HG03045 (cell line): ENCODE data around the gene ERMN.
A peak's percentile ranks its signal among the peaks of the same experiment; 100 is the strongest.
"Not testable (repeated sequence)": the region's sequence is repeated elsewhere in the genome, so short reads cannot be mapped to it uniquely, and the experiment has no call there.

Experiments used
- ATAC-seq: cut with Tn5 transposase; IDR thresholded peaks from one replicate; pipeline ENCODE4 v1.9.1; 2021; ENCODE audit warnings: mild to moderate bottlenecking, moderate library complexity; ENCODE audit not compliant: unreplicated experiment

Gene ERMN

DNA sequence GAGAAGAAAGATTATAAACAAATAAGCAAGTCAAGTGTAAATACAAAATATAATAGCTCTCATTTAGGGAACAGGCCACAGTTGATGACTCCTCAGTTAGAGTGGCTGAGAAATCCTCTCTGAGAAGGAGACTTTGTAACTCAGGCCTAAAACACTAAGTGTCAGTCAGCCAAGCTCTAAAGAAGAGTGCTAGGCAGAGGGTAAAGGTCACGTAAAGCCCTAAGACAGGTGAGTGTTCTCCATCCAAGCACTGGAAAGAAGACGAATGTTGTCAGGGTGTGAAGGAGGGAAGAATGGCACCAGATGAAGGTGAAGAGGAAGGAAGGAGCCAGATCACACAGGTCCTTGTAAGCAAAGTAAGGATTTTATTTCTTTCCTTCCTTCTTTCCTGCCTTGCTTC is 24.3 kb downstream of the ERMN start:
- no peak for ATAC-seq

DNA sequence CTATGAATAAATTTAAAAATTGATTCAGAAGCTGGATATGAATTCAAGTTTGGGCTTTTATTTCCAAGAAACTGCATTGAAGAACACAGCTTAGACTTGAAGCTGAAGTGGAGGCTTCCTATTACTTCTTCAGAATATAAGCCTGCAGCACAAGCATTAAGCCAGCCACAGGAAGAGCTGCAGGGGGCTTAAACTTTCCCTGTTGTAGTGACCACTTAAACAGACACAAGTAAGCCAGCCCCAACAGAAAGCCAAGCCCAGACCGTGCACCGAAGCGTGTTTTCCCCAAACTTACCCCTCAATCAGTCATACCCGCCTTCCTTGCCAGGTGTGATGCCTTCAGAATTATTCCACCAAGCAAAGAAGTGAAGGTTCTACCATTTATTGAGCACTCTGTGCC is 28.7 kb downstream of the ERMN start:
- no peak for ATAC-seq

DNA sequence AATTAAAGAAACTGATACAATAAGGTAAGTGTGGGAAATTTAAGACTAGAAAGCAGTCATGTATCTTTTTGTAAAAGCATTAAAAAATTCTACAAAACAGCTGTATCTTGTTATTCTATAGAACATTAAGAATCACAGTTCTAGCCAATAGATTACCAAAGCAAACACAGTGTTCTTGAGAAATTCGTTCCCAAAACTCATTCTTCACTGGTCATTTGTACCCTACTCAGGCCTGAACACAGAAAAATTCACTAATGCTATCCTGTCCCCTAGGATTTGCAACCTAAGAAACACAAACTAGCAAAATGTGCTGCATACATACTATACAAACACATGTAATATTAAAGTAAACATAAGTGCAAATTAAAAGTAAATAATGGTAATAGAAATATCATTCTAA is 29.1 kb downstream of the ERMN start:
- ATAC-seq, result no peak

DNA sequence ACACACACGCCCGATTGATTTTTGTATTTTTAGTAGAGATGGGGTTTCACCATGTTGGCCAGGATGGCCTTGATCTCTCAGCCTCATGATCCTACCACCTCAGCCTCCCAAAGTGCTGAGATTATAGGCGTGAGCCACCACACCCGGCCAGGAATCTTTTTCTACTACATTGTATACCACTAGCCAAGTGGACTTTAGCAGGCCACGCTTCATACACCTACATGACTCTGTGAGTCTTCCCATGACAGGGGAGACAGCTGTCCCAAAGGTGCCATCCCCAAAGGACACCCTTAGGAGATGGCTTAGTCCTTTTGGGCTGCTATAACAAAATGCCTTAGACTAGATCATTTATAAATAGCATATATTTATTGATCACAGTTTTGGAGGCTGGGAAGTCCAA is 32.8 kb downstream of the ERMN start:
- no peak for ATAC-seq

DNA sequence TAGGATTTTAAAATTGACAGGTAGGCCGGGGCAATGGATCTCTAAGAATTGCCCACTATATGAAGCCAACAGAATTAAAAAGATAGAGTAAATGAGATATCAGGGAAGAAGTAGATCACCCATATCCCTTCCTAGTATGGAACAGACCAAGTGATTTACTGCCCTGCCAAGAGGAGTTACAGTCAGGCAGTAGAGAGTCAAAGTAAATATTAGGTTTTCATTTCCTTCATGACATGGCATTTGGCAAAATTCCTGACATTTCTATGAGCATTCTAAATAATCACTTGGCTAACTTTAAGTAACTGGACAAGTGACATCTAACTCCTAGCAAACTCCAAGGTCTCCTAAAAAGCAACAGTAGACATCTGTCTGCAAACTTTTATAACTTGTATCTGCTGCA is 34.6 kb downstream of the ERMN start:
- ATAC-seq, result no peak

DNA sequence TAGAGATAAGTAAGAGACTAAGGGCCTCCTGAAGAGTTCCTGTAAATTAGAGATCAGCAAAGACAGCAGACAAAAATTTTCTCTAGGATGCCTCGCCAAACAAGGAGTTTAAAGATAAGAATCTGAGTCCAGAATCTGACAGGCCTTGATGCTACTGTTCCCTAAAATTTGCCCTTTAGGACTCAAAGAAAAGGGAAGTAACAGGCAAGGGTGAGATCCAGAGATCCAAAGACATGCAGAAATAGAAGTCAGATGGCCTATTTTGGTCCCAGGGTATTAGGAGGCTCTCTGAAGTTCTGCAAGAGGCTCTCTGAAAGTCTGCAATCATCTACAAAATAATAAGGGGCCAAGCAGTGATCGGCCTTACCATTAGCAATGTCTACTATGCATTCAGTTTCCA is 35.1 kb downstream of the ERMN start:
- ATAC-seq, result no peak

DNA sequence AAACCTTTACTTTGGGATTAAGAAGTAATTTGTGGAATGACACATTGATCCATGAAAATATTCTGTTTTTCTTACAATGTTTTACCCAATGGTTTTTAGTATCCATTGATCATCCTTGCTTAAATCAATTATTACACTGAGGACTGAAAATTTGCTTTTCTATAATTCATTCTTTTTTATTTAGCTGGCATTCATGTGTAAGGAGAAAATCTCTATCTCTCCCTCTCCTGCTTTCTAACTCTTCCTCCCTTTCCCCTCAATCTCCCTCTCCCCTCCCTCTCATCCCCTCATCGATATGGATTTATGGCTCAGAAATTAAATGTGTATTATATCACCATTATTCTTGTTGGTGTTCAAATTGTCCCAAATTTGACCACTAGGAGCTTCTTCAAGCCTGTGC is 38.5 kb downstream of the ERMN start:
- no peak for ATAC-seq

DNA sequence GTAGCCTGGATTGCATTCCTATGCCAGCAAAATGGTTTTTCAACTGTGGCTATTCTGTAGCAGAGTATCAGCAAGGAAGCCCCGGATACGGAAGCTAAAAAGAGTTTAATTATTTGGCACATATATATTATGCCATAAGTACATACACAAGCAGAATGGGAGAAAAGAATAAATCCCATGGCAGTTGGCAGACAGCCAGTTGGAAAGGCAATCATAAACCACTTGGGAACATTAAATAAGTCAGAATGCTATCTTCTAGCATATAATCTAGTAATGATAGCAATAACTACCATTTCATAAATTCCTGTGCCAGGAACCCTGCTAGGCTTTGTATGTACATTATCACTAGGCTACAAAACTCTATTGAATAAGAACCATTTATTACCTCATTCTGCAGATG is 42.2 kb downstream of the ERMN start:
- no peak for ATAC-seq

DNA sequence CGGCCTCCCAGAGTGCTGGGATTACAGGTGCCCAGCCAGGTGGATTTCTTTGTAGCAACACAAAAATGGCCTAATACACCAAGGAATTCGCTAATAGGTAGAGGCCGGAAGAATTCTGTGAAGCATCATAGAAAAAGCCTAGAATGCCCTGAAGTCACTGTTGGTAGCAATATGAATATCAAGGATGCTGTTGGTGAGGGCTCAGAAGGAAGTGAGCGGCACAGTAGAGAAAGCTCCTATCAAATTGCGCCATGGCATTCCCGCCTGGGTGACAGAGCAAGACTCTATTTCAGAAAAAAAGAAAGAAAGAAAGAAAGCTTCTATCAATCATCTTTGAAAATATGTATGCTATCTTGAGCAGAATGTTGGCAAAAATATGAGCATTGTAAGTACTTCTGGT is 44.3 kb downstream of the ERMN start:
- ATAC-seq, result no peak

DNA sequence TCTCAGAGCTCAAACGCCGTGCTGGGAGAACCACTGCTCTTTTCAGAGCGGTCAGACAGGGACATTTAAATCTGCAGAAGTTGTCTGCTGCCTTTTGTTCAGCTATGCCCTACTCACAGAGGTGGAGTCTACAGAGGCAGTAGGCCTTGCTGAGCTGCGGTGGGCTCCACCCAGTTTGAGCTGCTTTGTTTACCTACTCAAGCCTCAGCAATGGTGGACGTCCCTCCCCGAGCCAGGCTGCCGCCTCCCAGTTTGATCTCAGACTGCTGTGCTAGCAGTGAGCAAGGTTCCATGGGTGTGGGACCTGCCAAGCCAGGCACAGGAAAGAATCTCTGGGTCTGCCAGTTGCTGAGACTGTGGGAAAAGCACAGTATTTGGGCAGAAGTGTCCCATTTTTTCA is 46.3 kb downstream of the ERMN start:
- ATAC-seq, result not testable (repeated sequence)

DNA sequence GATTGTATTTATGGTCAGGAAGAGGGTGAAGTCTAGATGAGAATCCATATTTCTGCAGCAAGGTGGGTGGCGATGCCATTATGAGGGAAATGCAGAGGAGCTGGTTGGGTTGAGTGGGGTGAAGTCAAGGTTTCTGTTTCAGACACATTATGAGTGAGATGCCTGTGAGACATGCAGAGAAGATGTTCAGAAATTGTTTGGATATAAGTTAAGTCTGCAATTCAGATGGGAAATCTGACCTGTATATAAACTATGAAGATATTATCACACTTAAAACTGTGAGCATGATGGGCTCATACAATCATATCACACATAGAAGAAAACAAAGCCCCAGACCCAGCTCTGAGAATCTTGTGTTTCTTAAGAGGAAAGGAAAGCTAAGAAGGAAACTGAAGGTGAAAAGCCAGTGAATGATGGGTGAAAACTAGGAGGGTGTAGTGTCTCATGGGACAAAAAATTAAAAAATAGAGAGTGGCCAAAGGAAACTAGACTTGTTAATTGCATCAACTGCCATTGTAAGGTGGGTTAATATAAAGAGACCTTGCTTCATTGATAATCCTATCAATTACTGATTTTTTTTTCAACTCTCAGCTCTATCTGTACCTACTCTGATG is 53.9 kb downstream of the ERMN start:
- ATAC-seq, result peak; percentile 53

DNA sequence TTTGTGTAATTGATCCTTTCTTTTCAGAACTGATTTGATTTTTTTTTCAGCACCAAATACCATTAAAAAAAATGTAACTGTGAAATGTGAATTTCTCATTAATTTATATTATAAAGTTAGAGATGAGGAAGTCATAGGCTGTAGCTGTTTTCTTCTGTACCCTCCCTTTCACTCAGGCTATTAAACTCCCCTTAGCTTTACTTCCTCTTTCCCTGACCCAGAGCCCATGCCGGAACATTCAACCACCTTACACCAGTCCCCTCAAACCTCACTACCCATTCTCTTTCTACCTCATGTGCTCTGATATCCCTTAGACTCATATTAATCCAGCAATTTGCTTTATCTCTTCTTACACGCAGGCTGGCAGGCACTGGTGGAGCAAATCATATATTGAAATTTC is 55.7 kb downstream of the ERMN start:
- ATAC-seq, result peak; percentile 40

DNA sequence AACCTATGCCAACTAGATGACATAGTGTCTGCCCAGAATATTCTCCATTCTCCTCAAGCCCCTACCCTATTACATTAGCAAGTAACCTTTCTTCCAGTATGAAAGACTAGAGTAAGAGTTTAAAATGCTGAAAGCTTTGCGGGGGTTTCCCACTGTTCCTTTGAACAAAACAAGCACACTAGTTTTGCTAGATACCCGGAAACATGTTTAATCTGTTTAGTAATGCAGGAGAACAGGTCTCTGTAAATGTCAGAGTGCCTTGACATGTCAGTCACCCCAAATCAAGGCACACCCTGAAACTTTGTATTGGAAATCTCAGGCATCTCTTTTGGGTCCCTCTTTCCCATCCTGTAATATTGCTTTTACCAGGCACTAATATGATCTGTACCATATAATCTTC is 56.6 kb downstream of the ERMN start:
- ATAC-seq, result no peak
